Psoas muscle (tissue), 8 donors: ENCODE data around the gene CA7. TPM values are rescaled to one million over a fixed set of nuclear protein-coding genes. Genes with fewer than 3 reads are reported as not detected.

Source experiments
- ATAC-seq, 4 donors: fragments of 200-7000 bp; cut with Tn5 transposase; one replicate each; pipeline ENCODE4 v1.9.1; 2020; ENCODE audit warnings: moderate library complexity in 3 of 4, mild to moderate bottlenecking in 2 of 4
- DNase-seq, 2 donors: peaks; one replicate each; pipeline ENCODE4 v3.0.0-alpha.2; 2020
- H3K27ac ChIP-seq: fragments of 200-600 bp; one replicate; pipeline ENCODE4 v1.8.0; 2022
- H3K27me3 ChIP-seq, 3 donors: fragments of 200-600 bp in 1 of 3; one replicate each; pipeline versions ENCODE4 v1.6.1 to v1.8.0; 2013 to 2022; ENCODE audit warnings: low read length in 2 of 3, mild to moderate bottlenecking in 2 of 3, moderate library complexity in 1 of 3; ENCODE audit not compliant: insufficient read depth in 3 of 3
- H3K36me3 ChIP-seq, 2 donors: fragments of 200-600 bp in 1 of 2; one replicate each; pipeline versions ENCODE4 v1.6.1 to v1.8.0; 2013 to 2022; ENCODE audit warnings: low read depth in 1 of 2, mild to moderate bottlenecking in 1 of 2, moderate library complexity in 1 of 2; ENCODE audit not compliant: insufficient read depth in 1 of 2
- H3K4me1 ChIP-seq: fragments of 200-600 bp; one replicate; pipeline ENCODE4 v1.8.0; 2022
- H3K4me3 ChIP-seq: fragments of 200-600 bp; one replicate; pipeline ENCODE4 v1.8.0; 2022; ENCODE audit warnings: mild to moderate bottlenecking
- H3K9me3 ChIP-seq: fragments of 200-600 bp; one replicate; pipeline ENCODE4 v1.8.0; 2022
- CTCF ChIP-seq: fragments of 200-600 bp; IDR thresholded peaks from one replicate; pipeline ENCODE4 v1.8.0; 2022; ENCODE audit warnings: antibody characterized with exemption
- WGBS, 3 donors: extraction: QIAGEN DNeasy Blood & Tissue Kit; methylation state at CpG; one replicate each; pipeline versions ENCODE4 v1.1.6 to v1.1.7; 2013; 5-methylcytosine and 5-hydroxymethylcytosine counted together
- intact Hi-C, 2 donors: fragments of 100-400 bp; cut with DNase I; formaldehyde crosslinking; loops; one replicate each; pipeline versions ENCODE4 v1.11.0 to v1.14.2; 2022
- polyA plus RNA-seq, 3 donors: library from polyadenylated mRNA; stranded (reverse); fragments of 200-250 nt; gene quantifications; one replicate each; pipeline ENCODE4 v1.2.3, GENCODE V29; 2013
- total RNA-seq, 4 donors: library from RNA; stranded (reverse); fragmentation: NEBNext Ultra II Directional in 2 of 4; extraction: Animal tissue kit (Norgen Biotek cat#: 25700) in 2 of 4; gene quantifications; one replicate each; pipeline versions ENCODE4 v1.2.1 to v1.2.4, GENCODE V29; 2021 to 2023
- donor health status: healthy with polysubstance abuse.
- donor health status: DM: no; HTN: no; CAD: no; lungs with moderate emphysema.
- donor health status: Bipolar disorder and iron deficiency.
- donor health status: healthy.
- donor health status: DM: yes; HTN: yes; CAD: no.
- donor health status: DM: no; HTN: no; CAD: no.
- donor health status: DM: no; HTN: no; CAD: no.
- donor health status: DM: yes; HTN: yes; CAD: no.

Gene CA7
- total and polyA plus RNA-seq, 7 donors = 0.05 TPM; not detected in 6

DNA sequence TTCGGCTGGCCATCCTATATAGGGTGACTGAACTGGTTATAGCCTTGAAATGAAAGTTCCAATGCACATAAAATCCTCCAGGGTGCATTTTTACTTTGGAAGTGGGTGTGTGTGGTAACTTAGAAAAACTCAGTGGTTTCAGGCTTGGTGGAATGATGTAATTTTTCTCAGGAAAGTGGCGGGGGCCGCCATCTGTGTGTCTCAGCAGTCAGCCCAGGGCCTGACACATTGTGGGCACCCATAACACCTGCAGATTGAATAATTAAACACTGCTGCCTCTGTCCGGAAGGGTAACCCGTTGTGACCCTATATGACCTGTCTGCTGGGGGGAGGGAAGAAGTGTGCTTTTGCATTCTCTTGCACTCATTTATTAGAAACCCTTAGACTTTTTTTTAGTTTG is 33.9 kb downstream of the CA7 start:
- ATAC-seq (no peak), DNase-seq (no peak)
- intact Hi-C loops = no loop called here
- H3K27me3 ChIP-seq = no peaks in the 10 kb centered on the region
- no peak for TF ChIP-seq CTCF
- no peak overlapping the region for H3K27ac ChIP-seq
- no peak overlapping the region for H3K4me3 ChIP-seq
- H3K9me3 ChIP-seq = no peaks in the 10 kb centered on the region
- WGBS, 3 donors = 54 to 63% (median 61%) methylated on average over 5 of the region's 5 CpGs
- H3K4me1 ChIP-seq = no peaks in the 10 kb centered on the region
- H3K36me3 ChIP-seq = no peaks in the 10 kb centered on the region

DNA sequence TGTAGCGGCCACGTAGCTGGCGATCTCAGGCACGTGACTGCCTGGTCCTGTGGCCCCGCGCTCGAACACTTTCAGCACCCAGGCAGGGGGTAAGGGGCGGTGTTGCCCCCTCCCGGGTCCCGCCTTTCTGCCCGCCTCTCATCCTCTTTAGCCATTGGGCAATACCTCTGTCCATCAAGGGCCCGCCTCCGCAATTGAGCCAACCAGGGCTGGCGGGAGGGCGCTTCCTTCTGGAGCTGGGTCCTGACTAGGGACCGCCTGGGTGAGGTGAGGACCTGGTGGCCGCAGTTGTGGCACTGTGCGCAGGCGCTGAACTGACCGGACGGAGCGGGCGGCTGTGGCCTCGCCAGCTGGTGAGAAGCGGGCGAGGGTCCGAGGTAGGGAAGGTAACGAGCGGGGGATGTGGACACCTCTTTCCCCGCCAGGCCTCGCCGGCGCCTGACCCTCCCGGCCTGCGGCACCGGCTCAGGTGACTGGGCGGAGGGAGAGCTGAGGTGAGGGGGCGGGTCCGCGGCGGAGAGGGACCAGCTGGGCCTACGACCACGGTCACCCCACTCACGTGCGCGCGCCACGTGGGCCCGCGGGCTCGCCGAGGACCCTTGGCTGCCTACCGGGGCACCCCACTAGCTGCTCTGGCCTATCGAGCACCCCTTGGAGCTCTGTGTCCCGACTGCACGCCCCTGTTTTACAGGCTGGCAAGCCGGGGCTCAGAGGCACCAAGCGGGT is 36.2 kb downstream of the CA7 start, which contains the start of gene PDP2:
Gene PDP2 (plus strand): TSS at position 228 of the 726 bp plus-strand sequence. CDS start 3,770 bp downstream, outside the sequence.
- intact Hi-C loops = no loop called here
- peak; percentile 96 to 98 (median 98) for ATAC-seq

DNA sequence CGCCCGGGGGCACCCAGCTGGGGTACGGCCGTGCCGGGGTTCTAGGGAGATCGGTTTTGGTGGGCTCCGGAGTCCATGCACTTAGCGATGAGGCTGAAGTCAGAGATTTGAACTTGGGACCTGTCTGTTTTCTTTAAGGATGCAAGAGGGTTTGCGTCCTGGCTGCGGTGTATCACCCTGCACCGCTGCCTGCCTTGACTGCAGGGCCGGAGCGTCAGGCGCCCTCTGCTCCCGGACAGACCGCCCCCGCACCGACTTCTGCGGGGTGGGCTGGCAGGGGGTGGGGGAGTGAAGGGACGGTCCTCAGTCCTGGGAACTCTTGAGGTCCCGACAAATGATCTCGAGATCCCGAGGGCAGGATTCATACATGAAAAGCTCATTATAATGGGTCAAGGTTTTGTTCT is 36.8 kb downstream of the CA7 start:
- intact Hi-C loops = no loop called here
- no peak for TF ChIP-seq CTCF
- Histone ChIP-seq H3K27me3 (no peaks in the 10 kb centered on the region), H3K36me3 (peaks cover 0 to 28% of the 10 kb centered on the region in 2 donors), H3K9me3 (no peaks in the 10 kb centered on the region), H3K4me1 (no peaks in the 10 kb centered on the region), H3K27ac (peak overlapping the region; percentile 79), H3K4me3 (peak overlapping the region; percentile 97)
- no peak for DNase-seq
- ATAC-seq = peak; percentile 13 to 29 (median 26)
- WGBS, 3 donors = 3 to 11% (median 4%) methylated on average over 23 of the region's 23 CpGs

More for the DNA sequence above, 36.2 kb downstream of the CA7 start, which contains the start of gene PDP2:
- TF ChIP-seq CTCF = no peak
- Histone ChIP-seq H3K4me1 (no peaks in the 10 kb centered on the region), H3K27ac (peak within 1 kb of the TSS; percentile 79), H3K27me3 (no peaks in the 10 kb centered on the region), H3K9me3 (no peaks in the 10 kb centered on the region), H3K36me3 (peaks cover 0 to 22% of the 10 kb centered on the region in 2 donors), H3K4me3 (peak within 1 kb of the TSS; percentile 97)
- peak; percentile 93 to 96 for DNase-seq
- WGBS, 3 donors = 0 to 1% (median 1%) methylated on average over 39 to 58 of the region's 58 CpGs

DNA sequence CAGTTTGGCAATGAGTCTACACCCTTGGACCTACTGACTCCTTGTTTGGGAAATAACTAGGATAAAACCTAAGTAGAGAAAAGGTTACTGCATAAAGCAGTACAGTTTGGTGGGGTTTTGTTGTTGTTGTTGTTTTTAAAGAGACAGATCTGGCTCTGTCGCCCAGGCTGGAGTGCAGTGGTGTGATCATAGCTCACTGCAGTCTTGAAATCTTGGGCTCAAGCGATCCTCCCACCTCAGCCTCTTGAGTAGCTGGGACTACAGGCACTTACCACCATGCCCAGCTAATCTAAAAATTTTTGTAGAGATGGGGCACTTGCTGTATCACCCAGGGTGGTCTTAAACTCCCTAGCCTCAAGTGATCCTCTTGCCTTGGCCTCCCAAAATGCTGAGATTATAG is 37.3 kb downstream of the CA7 start:
- no peak for TF ChIP-seq CTCF
- intact Hi-C loops = no loop called here
- DNase-seq = no peak
- ATAC-seq = no peak
- H3K4me3 ChIP-seq = peak overlapping the region; percentile 97
- no peaks in the 10 kb centered on the region for H3K9me3 ChIP-seq
- no peaks in the 10 kb centered on the region for H3K27me3 ChIP-seq
- H3K36me3 ChIP-seq = peaks cover 0 to 32% of the 10 kb centered on the region in 2 donors
- H3K27ac ChIP-seq = peak overlapping the region; percentile 79
- no peaks in the 10 kb centered on the region for H3K4me1 ChIP-seq
- 72 to 83% (median 82%) methylated on average over 2 of the region's 2 CpGs for WGBS, 3 donors
